ENCODE data around the gene GJD3. TPM values are rescaled to one million over a fixed set of nuclear protein-coding genes. Genes with fewer than 3 reads are reported as not detected.
"Not testable (repeated sequence)": the region's sequence is repeated elsewhere in the genome, so short reads cannot be mapped to it uniquely, and the experiment has no call there.

Gene GJD3
- total RNA-seq, 3 donors from 2014 or later (not counting 1 experiment from before 2014, with no cell fraction given) = not detected

DNA sequence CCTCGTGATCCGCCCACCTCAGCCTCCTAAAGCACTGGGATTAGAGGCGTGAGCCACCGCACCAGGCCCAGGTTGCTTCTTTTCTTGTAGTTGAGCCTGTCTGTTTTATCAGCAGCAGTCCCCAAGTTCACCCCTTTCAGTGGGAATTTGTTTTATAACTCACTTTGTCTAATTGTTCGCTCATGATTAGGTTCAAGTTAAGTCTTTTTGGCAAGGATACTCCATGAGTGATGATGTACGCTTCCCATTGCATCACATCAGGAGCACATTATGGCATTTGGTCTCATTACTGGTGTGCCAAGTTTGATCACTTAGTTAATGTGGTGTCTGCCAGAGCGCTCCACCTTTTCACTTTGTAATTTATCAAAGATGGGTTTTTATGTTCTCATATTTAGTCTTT is 14.4 kb upstream of the GJD3 start:
- no peaks in the 10 kb centered on the region for H3K36me3 Mint-ChIP-seq
- TF ChIP-seq, protein P1, sequence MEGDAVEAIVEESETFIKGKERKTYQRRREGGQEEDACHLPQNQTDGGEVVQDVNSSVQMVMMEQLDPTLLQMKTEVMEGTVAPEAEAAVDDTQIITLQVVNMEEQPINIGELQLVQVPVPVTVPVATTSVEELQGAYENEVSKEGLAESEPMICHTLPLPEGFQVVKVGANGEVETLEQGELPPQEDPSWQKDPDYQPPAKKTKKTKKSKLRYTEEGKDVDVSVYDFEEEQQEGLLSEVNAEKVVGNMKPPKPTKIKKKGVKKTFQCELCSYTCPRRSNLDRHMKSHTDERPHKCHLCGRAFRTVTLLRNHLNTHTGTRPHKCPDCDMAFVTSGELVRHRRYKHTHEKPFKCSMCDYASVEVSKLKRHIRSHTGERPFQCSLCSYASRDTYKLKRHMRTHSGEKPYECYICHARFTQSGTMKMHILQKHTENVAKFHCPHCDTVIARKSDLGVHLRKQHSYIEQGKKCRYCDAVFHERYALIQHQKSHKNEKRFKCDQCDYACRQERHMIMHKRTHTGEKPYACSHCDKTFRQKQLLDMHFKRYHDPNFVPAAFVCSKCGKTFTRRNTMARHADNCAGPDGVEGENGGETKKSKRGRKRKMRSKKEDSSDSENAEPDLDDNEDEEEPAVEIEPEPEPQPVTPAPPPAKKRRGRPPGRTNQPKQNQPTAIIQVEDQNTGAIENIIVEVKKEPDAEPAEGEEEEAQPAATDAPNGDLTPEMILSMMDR (IDR thresholded peaks at IDR 0.05) = no peak
- Histone ChIP-seq H3K4me3 (ENCODE audit: low read length) (no peak overlapping the region), H3K4me1 (ENCODE audit: control insufficient read depth, insufficient read depth, low read length) (no peaks in the 10 kb centered on the region), H3K27me3 (ENCODE audit: control insufficient read depth, insufficient read depth, low read length) (no peaks in the 10 kb centered on the region), H3K27ac (ENCODE audit: low read length) (no peak overlapping the region), H3K9me3 (ENCODE audit: control insufficient read depth, insufficient read depth, low read length) (no peaks in the 10 kb centered on the region), H3K36me3 (ENCODE audit: control insufficient read depth, insufficient read depth, low read length) (no peaks in the 10 kb centered on the region)
- H3K9me3 Mint-ChIP-seq = no peaks in the 10 kb centered on the region
- peaks cover 4 to 8% of the 10 kb centered on the region in 2 donors for H3K27me3 Mint-ChIP-seq (ENCODE audit: low read depth in 2 of 2)
- intact Hi-C loops (cut with micrococcal nuclease) = no loop called here
- no peak for ATAC-seq
- DNase-seq = no peak
- 89% methylated on average over 6 of the region's 7 CpGs for WGBS (ENCODE audit: insufficient coverage)
- H3K27ac Mint-ChIP-seq = no peak overlapping the region
- H3K4me1 Mint-ChIP-seq = peaks cover 6% of the 10 kb centered on the region in 2 donors
- H3K4me3 Mint-ChIP-seq = no peak overlapping the region

DNA sequence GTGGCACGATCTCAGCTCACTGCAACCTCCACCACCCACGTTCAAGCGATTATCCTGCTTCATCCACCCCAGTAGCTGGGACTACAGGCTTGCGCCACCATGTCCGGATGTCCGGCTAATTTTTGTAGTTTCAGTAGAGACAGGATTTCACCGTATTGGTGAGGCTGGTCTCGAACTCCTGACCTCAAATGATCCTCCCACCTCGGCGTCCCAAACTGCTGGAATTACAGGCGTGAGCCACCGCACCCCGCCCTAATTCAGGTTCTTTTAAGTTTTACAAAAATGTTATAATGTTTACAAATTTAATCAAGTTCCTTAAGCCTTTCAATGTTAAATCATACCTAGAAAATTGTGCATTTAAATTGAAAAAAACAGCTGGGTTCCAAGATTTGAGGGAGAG is 13.3 kb upstream of the GJD3 start:
- H3K36me3 ChIP-seq (ENCODE audit: control insufficient read depth, insufficient read depth, low read length) = no peaks in the 10 kb centered on the region
- H3K4me3 Mint-ChIP-seq = no peak overlapping the region
- H3K4me1 Mint-ChIP-seq = peaks cover 6% of the 10 kb centered on the region in 2 donors
- no peak overlapping the region for H3K4me3 ChIP-seq (ENCODE audit: low read length)
- H3K4me1 ChIP-seq (ENCODE audit: control insufficient read depth, insufficient read depth, low read length) = no peaks in the 10 kb centered on the region
- intact Hi-C loops (cut with micrococcal nuclease) = no loop called here
- no peaks in the 10 kb centered on the region for H3K27me3 ChIP-seq (ENCODE audit: control insufficient read depth, insufficient read depth, low read length)
- DNase-seq (no peak), ATAC-seq (no peak)
- TF ChIP-seq, protein P1 (IDR thresholded peaks at IDR 0.05) = no peak
- 95% methylated on average over 12 of the region's 13 CpGs for WGBS (ENCODE audit: insufficient coverage)
- no peaks in the 10 kb centered on the region for H3K9me3 ChIP-seq (ENCODE audit: control insufficient read depth, insufficient read depth, low read length)
- no peak overlapping the region for H3K27ac ChIP-seq (ENCODE audit: low read length)
- no peaks in the 10 kb centered on the region for H3K9me3 Mint-ChIP-seq
- H3K27me3 Mint-ChIP-seq (ENCODE audit: low read depth in 2 of 2) = peaks cover 4 to 8% of the 10 kb centered on the region in 2 donors
- H3K27ac Mint-ChIP-seq = no peak overlapping the region
- H3K36me3 Mint-ChIP-seq = no peaks in the 10 kb centered on the region

DNA sequence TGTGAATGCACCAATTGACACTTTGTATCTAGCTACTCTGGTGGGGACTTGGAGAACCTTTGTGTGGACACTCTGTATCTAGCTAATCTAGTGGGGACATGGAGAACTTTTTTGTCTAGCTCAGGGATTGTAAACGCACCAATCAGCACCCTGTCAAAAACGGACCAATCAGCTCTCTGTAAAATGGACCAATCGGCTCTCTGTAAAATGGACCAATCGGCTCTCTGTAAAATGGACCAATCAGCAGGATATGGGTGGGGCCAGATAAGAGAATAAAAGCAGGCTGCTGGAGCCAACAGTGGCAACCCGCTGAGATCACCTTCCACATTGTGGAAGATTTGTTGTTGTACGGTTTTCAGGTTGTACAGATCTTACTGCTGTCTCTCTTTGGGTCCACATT is 12.0 kb upstream of the GJD3 start:
- H3K27me3 ChIP-seq (ENCODE audit: control insufficient read depth, insufficient read depth, low read length); H3K36me3 ChIP-seq (ENCODE audit: control insufficient read depth, insufficient read depth, low read length); H3K27ac ChIP-seq (ENCODE audit: low read length); ATAC-seq; H3K27me3 Mint-ChIP-seq (ENCODE audit: low read depth in 2 of 2); H3K9me3 ChIP-seq (ENCODE audit: control insufficient read depth, insufficient read depth, low read length); H3K27ac Mint-ChIP-seq; H3K36me3 Mint-ChIP-seq; H3K4me1 Mint-ChIP-seq; intact Hi-C loops (cut with micrococcal nuclease); H3K4me3 ChIP-seq (ENCODE audit: low read length); DNase-seq; H3K4me1 ChIP-seq (ENCODE audit: control insufficient read depth, insufficient read depth, low read length); H3K4me3 Mint-ChIP-seq; H3K9me3 Mint-ChIP-seq: not testable (repeated sequence)
- WGBS (ENCODE audit: insufficient coverage) = 89% methylated on average over 6 of the region's 6 CpGs

DNA sequence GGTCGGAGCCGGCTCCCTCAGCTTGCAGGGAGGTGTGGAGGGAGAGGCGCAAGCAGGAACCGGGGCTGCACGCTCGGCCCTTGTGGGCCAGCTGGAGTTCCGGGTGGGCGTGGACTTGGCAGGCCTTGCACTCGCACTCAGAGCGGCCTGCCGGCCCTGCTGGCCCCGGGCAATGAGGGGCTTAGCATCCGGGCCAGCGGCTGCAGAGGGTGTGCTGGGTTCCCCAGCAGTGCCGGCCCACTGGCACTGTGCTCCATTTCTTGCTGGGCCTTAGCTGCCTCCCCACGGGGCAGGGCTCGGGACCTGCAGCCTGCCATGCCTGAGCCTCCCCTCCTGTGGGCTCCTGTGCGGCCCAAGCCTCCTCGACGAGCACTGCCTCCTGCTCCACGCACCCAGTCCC is 11.2 kb upstream of the GJD3 start:
- intact Hi-C loops (cut with micrococcal nuclease); ATAC-seq: not testable (repeated sequence)

More for the DNA sequence above, 11.2 kb upstream of the GJD3 start:
- H3K9me3 ChIP-seq (ENCODE audit: control insufficient read depth, insufficient read depth, low read length); H3K4me3 ChIP-seq (ENCODE audit: low read length); H3K27me3 ChIP-seq (ENCODE audit: control insufficient read depth, insufficient read depth, low read length); H3K36me3 ChIP-seq (ENCODE audit: control insufficient read depth, insufficient read depth, low read length); H3K27ac ChIP-seq (ENCODE audit: low read length); H3K4me3 Mint-ChIP-seq; H3K9me3 Mint-ChIP-seq; DNase-seq; H3K36me3 Mint-ChIP-seq; H3K27me3 Mint-ChIP-seq (ENCODE audit: low read depth in 2 of 2); H3K27ac Mint-ChIP-seq; H3K4me1 ChIP-seq (ENCODE audit: control insufficient read depth, insufficient read depth, low read length): not testable (repeated sequence)
- 93% methylated on average over 21 of the region's 21 CpGs for WGBS (ENCODE audit: insufficient coverage)
- H3K4me1 Mint-ChIP-seq = peaks cover 10 to 11% of the 10 kb centered on the region in 2 donors

Data from natural killer cell (primary cell).